ENCODE data around the gene PFKL.

PFKL gene

GRCh38 chr21:44299458-44300261 lies at the start of gene PFKL:
Gene PFKL, plus strand, starts transcription at chr21:44300053. Its CDS starts 53 bp downstream, at chr21:44300106.
- peak; percentile 42 for DNase-seq

- DNase-seq, result no peak
Observed at GRCh38 chr21:44253832-44254710, 45.8 kb upstream of the PFKL start.

DNA sequence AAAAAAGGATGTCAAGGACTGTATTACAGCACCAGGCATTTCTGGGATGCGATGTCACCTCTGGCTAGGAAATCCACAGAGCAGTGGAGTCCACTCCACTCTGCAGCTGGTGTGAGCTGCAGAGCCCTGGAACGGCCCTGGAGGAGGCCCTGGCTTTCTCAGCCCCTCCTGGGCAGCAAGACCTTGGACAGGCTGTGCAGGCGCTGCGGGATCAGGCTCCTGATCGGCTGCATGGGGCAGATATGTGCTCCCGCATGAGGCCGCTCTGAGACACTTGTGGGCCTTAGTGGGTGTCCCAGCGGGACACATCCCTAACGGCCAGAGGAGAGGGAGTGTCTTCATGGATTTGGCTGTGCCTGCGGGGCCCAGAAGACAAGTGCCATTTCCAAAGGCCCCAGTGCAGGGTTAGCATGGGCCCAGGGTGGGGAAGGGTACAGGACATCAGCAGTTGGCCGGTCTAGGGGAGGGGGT lies 44.3 kb upstream of the PFKL start:
- DNase-seq, result no peak

DNA sequence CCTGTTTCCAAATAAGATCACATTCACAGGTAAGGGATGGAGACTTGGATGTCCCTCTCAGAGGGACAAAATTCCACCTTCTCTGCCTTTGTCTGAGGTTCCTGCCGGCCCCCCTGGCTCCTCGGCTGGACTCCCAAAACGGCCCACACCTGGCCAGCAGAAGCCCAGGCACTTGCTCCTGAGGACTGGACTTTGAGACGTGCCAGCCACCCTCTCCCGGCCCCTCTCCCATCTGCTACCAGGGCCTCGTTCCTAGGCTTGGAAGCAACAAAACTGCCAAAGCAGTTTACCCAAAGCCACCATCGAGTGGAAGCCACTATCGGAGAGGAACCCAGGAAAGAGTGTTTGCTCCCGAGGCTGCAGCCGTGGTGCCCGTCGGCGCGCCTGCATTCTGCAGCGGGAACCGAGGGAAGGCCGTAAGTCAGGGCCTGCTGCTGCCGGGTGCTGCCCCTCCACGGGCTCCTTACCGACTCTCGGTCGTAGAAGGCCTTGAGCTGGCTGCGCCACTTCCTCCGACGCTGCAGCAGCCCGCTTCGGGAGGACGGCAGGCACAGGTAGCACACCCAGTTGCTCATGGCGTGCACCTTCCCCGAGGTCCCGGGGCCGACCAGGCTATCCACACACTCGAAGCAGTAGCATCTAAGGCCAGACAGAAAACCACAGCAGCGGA lies 41.7 kb upstream of the PFKL start:
- DNase-seq, result no peak

GRCh38 chr21:44259082-44259705 lies 40.7 kb upstream of the PFKL start:
- no peak for DNase-seq

- DNase-seq, result no peak
Observed at GRCh38 chr21:44260066-44260465, 39.8 kb upstream of the PFKL start.

DNA sequence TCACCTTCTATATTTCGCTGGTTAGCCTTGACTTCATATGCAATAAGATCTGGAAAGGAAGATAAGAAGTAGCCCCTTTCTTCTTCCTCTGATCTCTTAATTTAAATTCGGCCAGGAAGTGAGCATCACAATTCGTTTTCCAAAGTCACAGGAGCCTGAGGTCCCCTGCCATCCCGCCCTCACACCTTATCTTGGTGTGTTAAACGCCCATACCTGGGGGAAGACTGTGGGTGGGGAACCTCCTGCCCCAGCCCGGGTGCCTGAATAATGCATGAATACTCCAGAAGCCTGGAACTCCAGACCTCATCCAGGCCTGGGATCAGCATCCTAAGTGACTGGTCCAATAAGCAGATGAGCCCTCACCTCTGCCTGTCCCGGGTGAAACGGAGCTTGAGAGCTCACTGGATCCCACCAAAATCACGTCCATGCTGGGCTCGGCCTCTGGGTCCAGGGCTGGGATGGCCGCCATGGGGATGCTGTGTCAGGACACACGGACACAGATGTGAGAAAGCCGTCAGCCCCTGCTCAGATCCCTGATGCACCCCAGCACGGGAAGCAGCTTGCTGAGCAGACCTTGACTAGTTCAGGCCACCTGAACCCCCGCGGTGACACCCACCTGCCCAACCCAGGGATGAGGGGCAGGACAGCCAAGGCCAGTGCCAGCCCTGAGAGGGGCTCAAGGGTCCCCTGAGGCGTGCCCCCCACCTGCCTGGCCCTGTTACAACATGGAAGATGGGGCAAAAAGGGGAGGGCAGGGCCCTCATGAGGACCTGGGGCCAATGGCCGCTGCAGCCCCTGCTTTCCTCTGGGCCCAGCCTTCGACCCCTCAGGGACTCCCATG lies 38.8 kb upstream of the PFKL start:
- no peak for DNase-seq

GRCh38 chr21:44261675-44262295 lies 38.1 kb upstream of the PFKL start, which contains the start of gene DNMT3L:
Gene DNMT3L, minus strand, starts transcription at chr21:44261897. Its CDS starts 638 bp downstream, at chr21:44261259.
- DNase-seq, result no peak

DNA sequence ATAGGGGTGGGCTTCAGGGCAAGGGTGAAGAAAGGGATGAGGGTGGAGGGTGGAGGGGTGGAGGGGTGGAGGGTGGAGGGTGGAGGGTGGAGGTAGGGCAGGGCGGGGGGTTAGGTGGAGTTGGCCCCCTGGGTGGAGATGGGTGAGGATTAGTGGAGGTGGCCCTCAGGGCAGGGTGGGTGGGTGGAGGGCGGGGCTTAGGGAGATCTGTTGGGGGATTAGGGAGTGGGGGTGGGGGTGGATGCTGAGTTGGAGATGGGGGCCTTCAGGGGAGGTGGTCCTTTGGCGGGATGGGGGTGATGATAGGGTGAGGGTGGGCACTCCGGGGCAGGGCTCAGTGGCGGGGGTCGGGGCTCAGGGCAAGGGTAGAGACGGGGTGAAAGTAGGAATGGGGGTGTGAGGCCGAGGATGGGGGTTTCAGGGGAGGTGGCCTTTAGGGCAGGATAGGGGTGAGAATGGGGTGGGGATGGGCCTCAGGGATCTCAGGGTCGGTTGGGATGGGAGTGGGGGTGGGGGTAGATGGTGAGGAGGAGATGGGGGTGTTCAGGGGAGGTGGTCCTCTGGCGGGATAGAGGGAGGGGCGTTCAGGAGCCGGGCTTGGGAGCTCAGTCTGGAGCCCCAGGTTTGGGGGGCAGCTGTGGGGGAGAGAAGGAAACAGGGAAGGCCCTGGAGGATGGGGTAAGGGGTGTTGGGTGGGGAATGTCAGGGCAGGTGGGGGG lies 37.4 kb upstream of the PFKL start:
- no peak for DNase-seq

DNA sequence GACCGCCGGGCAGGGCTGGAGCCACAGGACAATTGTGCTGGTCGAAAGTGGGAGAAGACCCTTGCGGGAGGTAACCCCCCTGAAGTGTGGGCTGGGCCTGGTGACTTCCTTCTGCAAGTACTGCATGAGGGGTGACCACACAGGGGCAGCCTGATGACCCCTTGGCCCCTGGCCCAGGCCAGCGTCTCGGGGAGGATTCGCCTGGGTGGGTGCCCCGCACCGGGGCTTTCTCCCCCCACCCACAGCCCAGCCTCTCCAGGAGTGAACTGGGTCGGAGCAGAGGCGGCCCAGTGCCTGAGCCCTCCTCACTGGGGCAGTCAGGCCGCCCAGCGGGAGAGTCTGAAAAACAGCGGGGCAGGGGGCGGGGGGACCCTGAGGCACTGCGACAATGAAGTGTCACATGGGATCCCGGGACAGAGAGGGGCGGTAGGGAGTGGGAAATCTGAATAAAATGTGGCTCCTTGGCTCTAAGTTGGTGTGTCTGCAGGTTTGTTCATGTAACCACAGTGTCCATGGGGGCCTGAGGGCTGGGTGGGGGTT lies 36.6 kb upstream of the PFKL start:
- DNase-seq, result no peak

DNA sequence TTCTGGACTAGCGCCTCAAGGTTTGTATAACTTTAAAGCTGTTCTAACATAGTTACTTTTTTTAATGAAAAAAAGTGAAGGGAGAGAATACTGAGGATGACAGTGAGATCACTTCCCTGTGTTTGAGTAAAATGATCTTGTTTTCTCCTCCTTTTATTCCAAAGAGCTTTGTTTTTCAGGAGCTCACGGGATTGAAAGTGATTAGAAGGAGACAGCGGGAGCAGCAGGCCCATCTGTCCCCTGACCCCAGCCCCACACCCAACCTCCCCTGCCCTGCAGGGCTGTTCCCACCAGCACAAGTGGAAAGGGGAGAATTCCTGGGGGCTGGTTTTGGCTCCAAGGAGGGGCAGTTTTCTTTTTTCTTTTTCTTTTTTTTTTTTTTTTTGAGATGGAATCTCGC lies 36.1 kb upstream of the PFKL start:
- DNase-seq, result no peak

- DNase-seq, result no peak
Observed at GRCh38 chr21:44265734-44266270, 34.1 kb upstream of the PFKL start.

DNA sequence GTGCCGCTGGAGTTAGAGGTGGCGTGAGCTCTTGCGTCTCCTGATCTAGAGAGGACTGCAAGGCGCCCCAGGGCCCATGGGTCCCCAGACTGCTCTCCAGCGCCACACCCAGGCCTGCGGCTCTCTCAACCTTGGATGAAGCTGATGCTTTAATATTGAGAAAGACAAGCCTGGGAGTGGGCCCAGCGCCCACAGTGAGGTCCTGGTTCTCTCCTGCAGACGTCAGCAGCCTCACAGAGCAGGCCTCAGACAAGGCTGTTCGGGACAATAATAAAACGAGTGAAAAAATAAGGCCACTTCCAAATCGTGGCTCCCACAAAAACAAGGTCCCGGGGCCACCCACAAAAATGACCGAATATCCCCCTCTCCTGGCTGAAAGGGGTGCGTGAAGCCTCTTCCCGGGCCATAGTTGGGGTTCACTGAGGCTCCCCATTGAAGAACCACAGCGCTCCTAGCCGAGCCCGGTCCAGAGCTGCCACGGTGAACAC lies 32.2 kb upstream of the PFKL start:
- DNase-seq, result no peak

- no peak for DNase-seq
Observed at GRCh38 chr21:44269090-44269489, 30.8 kb upstream of the PFKL start.

- no peak for DNase-seq
Observed at GRCh38 chr21:44271558-44272283, 28.1 kb upstream of the PFKL start.

- DNase-seq, result no peak
Observed at GRCh38 chr21:44272284-44272858, 27.5 kb upstream of the PFKL start.

- no peak for DNase-seq
Observed at GRCh38 chr21:44273046-44273445, 26.8 kb upstream of the PFKL start.

- no peak for DNase-seq
Observed at GRCh38 chr21:44275041-44275440, 24.8 kb upstream of the PFKL start.

Measured in fibroblast of skin of right quadriceps (primary cell).